Measurements from ENCODE around the gene AGAP1. TPM values are rescaled to one million over a fixed set of nuclear protein-coding genes. Genes with fewer than 3 reads are reported as not detected.

AGAP1 gene
- total RNA-seq, 1 donor, result 12.3 TPM

DNA sequence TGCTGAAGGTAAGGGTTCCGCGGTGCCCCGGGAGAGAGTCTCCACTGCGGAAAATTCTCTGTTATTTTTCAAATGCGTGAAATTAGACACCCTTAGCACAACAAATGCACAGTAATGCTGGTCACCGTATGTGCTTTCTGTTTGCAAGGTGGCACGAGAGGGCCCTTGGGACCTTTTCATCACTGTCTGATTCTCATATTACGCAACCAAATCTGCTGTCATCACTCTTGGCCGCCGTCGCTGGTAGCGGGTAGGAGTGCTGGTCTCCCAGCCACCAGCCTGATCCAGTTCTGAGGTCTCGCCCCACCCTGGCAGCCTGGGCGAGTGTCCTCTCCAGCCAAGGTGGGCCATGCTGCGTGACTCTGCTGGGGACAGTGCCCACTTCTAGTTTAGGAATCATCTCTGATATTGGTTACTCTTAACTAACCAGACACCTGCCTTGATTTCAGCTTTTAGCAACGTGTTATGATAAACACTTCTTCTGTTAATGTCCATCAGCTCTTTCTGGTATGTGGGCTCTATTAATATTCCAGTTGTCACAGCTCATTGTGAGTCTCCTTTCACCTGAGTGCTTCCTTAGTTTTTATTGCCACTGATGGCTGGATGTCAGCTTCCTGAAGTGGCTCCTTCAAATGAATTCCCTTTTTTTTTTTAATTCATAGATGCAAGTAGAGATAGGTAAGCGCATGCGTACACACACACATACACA lies 474.9 kb downstream of the AGAP1 start:
- no peak overlapping the region for H3K4me3 ChIP-seq (ENCODE audit: low read depth, low read length)
- no peak for DNase-seq (ENCODE audit: low read depth)
- TF ChIP-seq, protein P1, sequence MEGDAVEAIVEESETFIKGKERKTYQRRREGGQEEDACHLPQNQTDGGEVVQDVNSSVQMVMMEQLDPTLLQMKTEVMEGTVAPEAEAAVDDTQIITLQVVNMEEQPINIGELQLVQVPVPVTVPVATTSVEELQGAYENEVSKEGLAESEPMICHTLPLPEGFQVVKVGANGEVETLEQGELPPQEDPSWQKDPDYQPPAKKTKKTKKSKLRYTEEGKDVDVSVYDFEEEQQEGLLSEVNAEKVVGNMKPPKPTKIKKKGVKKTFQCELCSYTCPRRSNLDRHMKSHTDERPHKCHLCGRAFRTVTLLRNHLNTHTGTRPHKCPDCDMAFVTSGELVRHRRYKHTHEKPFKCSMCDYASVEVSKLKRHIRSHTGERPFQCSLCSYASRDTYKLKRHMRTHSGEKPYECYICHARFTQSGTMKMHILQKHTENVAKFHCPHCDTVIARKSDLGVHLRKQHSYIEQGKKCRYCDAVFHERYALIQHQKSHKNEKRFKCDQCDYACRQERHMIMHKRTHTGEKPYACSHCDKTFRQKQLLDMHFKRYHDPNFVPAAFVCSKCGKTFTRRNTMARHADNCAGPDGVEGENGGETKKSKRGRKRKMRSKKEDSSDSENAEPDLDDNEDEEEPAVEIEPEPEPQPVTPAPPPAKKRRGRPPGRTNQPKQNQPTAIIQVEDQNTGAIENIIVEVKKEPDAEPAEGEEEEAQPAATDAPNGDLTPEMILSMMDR (IDR thresholded peaks at IDR 0.05; ENCODE audit: insufficient read depth, low read length), result no peak

DNA sequence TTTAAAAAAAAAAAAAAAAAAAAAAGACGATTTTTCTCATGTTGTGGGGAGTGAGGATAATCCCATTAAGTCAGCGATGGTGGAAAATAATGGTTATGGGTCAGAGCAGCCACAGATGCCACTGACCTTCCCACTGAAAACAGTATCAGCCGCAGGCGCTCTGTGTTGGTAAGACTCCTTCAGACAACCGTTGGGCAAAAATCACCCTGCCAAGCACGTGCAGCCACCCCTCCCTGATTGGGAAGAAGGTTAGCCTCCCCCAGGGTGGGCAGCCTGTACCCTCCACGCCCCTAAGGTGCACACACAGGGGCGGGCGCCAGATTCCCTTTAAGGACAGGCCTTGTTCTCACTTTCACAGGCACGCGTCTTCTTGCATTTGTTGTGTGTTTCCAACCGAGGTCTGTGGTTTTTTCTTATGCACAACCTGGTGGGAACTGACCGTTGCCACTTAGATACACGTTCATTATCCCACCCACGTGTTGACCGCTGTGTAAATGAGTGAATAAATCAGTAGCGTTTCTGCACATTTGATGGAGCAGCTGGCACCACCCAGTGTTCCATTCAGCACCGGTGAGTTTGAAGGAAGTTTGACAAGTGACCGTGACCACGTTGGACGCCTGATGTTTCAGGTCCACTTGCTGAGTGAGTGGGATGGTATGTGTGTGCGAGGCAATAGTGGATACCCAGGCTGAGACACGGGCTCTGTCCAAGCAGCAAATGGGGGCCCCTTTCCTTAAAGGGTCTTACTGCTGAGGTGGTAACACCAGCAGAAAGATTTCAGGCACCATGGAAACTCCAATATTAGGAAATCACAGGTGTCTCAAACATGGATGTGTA lies 476.6 kb downstream of the AGAP1 start:
- TF ChIP-seq, protein P1 (IDR thresholded peaks at IDR 0.05; ENCODE audit: insufficient read depth, low read length), result no peak
- no peak for DNase-seq (ENCODE audit: low read depth)
- H3K4me3 ChIP-seq (ENCODE audit: low read depth, low read length), result no peak overlapping the region

DNA sequence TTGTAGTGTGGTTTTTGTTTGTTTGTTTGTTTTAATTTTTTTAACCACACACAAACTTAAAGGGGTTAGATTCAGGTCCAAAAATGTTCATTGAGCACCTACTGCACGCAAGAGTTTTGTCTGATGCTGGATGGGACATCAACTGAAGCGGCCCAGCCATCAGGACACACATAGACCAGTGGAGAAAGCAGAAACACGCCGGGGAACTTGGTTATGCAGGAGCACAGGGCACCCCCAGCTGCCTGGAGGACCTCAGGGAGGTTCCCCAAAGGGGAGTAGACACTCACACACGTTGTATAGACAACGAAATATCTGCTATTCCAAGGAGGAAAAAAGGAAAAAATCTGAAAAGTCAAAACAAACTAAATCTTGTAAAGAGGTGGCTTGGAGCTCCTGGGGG lies 482.7 kb downstream of the AGAP1 start:
- no peak for DNase-seq (ENCODE audit: low read depth)
- no peak overlapping the region for H3K4me3 ChIP-seq (ENCODE audit: low read depth, low read length)
- TF ChIP-seq, protein P1 (IDR thresholded peaks at IDR 0.05; ENCODE audit: insufficient read depth, low read length), result no peak

DNA sequence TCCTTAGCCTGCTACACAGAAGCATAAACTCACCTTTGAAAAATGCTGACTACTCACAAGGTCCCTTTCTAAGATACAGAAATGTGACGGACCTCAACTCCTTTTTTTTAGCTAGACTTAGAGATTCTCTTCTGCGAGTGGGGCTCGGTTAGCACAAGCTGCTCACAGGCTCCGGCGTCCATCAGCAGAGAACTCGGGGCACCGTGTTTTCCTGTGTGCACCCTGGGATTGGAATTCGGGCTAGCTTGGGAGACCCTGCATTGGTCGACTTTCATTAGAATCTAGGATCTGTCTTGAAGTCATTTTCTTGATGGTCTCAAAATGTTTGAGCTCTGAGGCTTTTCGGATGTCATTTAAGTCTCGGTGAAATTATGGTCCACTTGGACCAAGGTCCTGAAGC lies 483.1 kb downstream of the AGAP1 start:
- H3K4me3 ChIP-seq (ENCODE audit: low read depth, low read length), result no peak overlapping the region
- no peak for DNase-seq (ENCODE audit: low read depth)
- TF ChIP-seq, protein P1 (IDR thresholded peaks at IDR 0.05; ENCODE audit: insufficient read depth, low read length), result no peak

DNA sequence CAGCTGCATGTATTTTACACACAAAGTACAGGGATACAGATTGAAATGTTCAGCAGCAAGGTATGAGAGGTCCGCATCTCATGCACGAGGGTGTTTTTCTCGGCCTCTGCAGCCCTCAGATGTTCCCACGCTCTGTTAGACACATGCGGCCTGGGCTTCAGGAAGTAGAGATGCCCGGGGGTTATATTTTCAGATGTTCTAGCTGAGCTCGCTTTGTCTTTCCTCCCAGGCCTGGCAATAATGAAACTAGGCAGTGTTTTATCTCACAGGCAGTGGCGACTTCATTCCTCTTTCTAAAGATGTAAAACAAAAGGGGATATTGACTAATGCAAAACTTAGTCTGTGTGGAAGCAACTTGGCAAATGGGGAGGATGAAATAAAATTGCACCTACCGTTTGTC lies 483.6 kb downstream of the AGAP1 start:
- TF ChIP-seq, protein P1 (IDR thresholded peaks at IDR 0.05; ENCODE audit: insufficient read depth, low read length), result no peak
- DNase-seq (ENCODE audit: low read depth), result no peak
- H3K4me3 ChIP-seq (ENCODE audit: low read depth, low read length), result no peak overlapping the region

DNA sequence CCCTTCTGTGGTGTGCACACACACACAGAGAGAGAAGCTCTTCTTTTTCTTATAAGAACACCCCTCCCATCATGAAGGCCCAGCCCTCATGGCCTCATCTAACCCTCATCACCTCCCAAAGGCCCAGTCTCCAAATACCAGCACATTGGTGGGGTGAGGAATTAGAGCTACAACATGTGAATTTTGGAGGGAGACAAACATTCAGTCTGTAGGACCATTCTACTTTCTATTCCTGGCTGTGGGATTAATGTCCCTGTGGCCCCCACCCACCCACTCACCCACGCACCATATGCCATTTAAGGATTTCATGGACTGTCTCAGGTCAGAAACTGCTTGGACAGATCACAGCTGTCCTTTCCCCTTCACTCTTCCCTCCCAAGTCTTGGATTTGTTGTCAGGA lies 484.2 kb downstream of the AGAP1 start:
- DNase-seq (ENCODE audit: low read depth), result no peak
- H3K4me3 ChIP-seq (ENCODE audit: low read depth, low read length), result no peak overlapping the region
- TF ChIP-seq, protein P1 (IDR thresholded peaks at IDR 0.05; ENCODE audit: insufficient read depth, low read length), result no peak
